RPMI7951 (cell line): ENCODE data around the gene AARS2. TPM values are rescaled to one million over a fixed set of nuclear protein-coding genes. Genes with fewer than 3 reads are reported as not detected.
A peak's percentile ranks its signal among the peaks of the same experiment; 100 is the strongest.

Source experiments
- DNase-seq: peaks from one replicate; pipeline ENCODE4 v3.0.0-alpha.2; 2012; ENCODE audit warnings: low read depth
- total RNA-seq: library from RNA; depleted of rRNA; stranded (reverse); fragments of >200 nt; shearing (Covaris generic); gene quantifications from 2 replicates; pipeline ENCODE4 v1.2.3, GENCODE V29; 2014

AARS2 gene
- total RNA-seq, 1 experiment from 2014 or later: 7.1 TPM

DNA sequence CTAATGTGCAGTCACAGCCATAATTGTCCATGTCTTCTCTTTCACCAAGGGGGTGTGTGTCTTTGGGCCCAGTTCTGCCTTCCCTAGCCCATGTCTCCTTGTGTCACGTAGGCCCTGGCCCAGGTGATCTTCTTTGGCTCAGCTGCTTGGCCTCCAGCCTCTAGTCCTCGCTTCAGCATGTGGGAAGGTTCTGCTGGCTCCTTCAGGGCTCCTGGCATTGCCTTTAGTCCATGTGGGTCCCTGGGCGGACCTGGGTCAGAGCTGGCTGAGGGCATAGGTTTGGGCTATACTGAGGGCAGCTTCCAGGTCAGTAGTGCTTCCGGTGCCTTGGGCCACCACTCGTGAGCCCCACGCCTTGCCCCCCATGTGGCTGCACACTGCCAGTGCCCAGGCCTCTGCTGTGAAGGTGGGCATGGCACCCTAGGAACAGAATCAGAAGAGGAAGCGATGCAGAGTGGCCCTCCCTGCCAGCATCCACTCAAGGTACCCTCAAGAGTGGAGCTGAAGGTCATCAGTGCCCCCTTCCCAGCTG, 12.8 kb downstream of the AARS2 start:
- no peak for DNase-seq

DNA sequence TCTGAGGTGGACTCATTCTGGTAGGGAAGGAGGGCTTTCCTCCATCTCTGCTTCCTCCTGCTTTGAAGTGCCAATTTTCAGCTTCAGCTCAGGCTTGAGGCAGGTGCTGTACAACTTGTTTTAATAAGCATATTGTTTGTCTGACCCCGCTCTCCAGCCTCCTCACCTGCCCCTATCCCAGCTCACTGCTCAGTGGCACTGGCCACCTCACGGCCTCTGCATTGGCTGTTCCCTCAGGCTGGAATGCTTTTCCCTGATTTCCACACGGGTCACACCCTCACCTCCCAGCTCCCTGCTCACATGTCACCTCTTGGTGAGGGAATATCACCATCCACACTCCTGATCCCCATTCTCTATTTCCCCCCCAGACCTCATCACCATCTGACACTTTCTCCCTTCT, 14.3 kb downstream of the AARS2 start:
- DNase-seq: no peak

DNA sequence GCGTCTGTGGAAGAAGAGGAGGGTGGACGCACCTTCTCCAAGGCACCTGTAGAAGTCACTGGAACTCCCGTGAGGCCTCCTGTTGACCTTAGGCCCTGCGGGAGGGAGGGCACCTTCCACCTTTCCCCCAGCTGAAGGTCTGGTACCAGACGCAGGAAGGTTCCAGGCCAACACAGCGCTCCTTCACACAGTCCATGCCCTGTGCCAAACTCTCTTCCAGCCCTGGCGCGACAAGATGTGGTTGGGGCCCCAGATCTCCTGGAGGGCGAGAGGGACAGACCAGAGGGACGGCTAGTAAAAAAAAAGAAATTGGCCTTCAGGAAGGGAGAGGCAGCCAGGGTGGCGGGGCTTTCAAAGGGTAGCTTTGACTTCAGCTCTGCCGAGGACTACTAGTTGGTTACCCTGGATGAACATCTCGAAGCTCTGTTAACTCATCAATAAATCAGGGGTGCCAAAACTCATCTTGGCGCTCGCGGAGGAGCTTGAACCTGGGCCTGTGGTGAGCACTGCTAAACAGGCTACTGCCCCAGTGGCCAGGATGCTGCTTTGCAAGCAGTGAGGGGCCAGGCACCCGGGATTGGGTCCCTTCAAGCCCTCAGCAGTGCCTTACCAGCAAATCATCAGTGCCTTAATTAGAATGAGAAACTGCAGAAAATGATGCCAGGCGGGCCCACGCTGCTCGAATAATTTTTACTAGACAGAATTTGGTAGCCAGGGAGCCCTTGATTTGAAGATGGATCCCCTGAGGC, 14.9 kb downstream of the AARS2 start:
- no peak for DNase-seq

DNA sequence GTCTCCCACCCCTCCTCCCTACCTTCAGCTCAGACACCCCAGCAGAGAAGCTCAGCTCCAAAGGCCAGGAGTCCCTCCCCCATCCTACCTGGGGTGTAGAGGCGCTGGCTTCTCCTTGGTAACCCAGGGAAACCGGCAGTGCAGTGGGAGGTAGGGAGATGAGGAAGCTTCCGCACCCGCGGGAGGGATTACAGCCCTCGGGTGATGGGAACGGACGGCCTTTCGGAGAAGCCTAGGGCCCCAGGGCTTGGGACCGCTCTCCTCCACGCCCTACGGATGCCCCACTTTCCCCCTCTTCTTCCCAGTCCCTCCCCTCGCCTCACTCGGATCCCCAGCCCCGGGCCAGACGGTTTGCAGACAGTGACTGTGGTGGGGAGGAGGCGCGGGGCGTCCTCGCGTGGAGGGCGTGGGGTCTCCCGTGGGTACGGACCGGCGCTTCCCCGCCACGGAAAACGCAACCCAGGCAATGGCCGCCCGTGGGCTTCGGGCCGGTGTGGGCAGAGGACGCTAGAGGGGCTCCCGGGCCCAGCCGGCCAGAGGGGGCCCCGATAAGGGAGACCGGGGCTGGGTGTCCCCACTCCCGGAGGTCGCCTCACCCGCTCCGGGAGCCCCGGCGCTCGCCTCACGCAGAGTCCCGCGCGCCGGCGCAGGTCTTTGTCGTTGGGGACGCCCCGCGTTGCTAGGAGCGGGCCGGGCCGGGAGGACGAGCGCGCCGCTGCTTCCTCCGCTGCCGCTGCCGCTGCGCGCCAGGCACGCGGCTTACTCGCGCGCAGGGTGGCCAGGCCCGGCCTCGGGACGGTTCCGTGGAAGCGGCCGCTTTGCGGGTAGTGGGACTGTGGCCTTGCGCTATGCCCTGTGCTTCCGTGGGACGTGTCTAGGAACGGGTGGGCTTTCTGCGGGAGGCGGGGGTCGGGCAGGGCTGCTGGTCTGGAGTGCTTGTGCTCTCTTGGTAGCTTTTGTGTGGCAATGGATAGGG, 15.8 kb downstream of the AARS2 start:
- peak; percentile 14 for DNase-seq

DNA sequence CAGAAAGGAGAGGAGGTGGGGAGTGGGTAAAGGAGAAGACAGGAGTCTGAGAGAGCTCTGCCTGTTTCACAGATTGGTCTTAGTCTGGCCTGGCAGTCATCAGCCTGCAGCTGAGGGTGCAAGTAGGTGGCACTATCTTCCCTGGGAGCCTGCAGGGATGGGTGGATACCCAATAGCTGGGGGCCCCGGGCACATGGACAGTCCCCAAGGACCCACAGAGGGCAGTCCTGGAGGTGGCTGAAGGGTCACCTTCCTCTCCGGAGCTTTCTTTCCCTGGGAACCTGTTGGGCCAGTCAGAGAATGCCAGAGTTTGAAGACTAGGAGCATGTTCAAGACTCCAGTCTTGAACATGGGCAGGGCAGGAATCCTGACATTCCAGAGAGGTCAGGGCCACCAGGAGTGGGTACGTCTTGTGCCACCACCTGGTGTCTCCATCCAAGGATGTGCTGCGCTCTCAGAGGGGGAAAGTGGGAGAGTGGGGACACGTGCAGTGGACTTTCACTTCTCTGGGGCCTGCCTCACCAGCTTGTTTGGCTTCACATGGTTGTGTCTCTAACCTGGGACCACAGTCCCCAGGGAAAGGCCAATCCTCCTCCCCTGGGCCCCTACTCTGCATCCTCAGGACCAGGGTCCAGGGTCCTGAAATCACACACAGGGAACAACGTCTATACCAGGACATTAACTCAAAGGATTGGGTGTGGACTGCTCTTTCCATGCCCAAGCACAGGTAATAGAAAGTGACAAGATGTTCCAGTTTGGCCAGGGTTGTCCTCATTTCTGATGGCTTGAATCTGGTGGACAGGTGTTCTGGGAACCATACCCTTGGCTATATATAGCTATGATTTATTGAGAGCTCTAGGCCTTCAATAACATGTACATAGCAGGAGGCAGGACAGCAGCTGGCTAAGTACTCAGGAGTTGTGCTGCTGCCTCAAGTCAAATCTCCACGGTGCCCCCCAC, 18.0 kb downstream of the AARS2 start:
- no peak for DNase-seq

DNA sequence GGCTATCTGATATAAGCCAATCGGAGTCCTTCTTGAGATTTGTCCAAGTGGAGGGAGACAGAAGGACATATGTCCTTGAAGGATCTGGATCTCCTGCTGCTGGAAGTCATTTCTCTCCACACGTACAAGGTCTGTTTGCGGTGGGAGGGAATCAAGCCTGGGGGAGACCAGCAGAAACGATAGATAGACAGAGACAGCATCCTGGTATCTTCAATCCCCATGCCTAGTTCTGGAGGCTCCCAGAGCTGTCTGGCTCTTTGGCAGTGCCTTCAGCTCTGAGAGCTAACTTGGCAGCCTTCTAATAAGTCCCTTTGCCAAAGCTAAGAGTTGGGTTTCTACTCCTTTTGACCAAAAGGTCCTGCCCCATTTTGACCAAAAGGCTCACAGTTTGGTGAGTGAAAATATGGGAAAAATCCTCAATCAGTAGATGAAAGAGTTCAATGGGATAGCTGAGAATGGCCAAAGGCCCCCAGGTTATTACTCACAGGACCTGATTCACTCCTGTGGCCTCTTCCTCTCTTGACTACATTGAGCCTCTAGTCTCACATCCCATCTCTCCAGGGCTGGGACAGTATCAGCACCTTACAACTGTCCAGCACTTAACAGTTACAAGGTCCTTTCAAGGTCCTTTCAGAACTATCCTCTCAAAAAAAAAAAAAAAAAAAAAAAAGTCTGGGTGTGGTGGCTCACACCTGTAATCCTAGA, 20.3 kb downstream of the AARS2 start:
- no peak for DNase-seq

DNA sequence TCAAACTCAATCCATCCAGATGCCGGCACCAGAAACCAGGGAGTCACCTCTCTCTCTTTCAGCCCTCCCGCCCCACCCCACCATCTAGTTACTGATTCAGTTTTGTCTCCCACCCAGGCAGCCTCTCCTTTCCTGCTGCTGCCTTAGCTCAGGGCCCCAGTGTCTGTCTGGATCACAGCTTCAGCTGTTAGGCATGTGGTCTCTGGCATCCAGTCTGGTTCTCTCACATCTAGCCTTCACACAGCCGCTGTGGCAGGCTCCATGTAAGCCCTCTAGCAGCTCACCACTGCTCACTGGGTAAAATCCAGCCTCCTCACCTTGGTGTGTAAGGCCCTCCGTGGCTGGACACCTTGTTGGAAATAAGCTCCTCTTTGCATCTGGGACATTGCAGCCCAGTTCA, 21.3 kb downstream of the AARS2 start:
- no peak for DNase-seq

DNA sequence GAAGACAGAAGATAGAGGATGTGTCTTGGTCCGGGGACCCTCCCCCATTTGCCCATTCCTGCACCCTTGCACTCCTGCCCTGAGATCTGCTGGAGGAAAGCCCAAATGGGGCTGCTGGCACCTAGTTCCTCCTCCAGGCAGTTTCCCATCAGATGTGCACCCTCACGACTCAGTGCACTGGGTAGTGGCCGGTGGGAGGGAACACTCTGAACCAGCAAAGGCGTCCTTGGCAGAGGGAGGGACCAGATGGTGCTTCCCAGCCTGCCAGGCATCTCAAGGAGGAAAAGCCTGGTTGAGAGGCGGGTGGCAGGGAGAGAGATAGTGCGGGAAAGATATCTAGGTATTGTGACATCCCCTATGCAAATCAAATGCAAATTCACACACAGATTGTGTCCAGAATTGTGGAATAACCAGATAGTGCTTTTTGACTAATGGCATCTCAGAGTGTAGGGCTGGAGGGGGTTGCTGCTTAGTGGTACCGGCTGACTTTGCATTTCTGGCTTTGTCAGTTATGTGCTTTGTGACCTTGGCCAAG, 23.4 kb downstream of the AARS2 start:
- DNase-seq: no peak

DNA sequence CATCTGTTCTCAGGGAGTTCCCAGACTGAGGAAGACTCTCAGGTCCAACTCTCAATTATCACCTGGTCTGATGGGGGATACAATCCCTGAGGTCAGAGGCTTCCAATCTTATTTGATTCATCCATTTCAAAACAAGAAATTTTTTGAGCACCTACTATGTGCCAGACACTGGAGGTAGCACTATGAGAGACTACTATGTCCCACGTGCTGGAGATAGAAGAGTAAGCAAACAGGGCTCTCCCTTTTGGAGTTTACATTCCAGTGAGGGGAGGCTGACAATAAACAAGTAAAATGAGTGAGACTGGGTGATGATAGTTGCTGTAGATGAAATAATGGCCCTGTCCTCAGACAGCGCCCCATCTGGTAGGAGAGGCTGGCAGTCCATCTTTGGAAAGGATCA, 26.4 kb downstream of the AARS2 start:
- no peak for DNase-seq

DNA sequence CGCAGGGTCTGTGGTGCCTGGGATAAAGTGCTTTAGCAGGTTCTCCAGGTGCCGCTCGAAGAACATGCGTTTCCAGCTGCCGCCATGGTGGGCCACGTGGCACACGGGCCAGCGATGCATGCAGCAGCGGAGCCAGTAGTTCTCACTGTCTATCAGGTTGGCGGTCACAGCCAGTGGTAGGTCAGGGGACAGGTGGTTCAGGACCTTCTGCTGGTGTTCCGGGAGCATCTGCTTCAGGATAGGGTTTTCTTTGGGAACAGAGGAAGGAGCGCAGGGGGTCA, 26.9 kb downstream of the AARS2 start:
- DNase-seq: no peak

DNA sequence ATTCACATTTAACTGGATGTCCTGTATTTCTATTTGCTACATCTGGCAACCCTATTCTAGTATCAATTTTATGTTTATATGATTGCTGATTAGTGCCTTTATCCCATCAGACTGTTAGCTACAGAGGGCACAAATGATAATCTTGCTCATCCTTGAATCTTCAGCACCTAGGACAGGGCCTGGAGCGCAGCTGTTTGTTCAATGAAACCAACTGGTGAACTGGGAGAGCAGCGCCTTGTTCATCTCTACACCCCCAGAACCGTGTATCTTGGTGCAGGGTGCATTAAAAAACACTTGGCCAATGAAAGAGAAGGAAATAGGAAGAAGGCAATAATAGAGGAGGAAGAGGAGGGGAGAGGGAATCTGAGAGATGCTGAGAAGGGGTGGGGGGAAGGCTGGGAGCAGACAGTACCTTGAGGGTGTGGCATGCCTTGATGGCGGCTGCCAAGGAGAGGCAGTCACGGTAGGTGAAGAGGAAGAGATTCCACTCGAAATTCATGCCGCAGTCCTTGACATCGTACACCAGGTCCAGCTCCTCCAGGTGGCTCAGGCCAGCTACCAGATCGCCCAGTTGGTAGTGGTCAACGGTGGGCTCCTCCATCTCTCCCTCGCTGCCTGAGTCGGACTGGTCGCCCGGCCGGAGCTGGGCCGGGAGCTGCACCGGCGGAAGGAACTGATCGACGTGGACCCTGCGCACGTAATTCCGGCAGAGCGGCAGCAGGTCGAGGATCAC, 27.4 kb downstream of the AARS2 start:
- DNase-seq: peak; percentile 34

DNA sequence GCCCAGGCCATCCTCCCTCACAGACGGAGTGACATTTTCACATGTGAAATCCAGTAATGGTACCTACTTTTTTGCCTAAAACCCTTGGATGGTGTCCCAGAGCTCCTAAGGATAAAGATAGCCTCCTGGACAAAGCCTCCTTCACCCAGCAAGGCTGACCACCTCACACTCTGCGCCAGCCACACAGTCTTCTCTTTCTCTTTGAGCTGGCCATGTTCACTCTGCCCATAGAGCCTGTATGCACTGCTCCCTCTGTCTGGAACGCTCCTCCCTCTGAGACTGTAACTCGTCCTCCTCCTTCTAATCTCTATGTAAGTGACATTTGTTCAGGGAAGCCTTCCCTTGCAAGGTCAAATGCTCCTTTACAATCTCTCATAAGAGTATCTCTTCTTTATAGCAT, 28.3 kb downstream of the AARS2 start:
- no peak for DNase-seq

DNA sequence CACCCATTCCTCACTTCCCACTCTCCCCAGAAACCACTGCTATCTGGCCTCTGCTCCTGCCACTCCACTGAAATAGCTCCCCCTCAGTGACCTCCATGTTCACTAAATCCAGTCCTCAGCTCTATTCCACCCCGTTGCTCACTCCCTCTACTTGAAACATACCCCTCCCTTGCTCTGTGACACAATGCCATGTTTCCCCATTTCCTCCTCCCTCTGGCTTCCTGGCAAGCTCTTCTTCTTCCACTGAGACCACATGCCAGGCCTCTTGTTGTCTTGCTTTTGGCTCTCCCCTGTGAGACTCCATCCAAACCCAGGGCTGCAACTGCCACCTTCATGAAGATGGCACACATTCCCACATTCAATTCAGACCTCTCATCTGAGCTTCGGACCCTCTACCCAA, 29.0 kb downstream of the AARS2 start:
- no peak for DNase-seq

DNA sequence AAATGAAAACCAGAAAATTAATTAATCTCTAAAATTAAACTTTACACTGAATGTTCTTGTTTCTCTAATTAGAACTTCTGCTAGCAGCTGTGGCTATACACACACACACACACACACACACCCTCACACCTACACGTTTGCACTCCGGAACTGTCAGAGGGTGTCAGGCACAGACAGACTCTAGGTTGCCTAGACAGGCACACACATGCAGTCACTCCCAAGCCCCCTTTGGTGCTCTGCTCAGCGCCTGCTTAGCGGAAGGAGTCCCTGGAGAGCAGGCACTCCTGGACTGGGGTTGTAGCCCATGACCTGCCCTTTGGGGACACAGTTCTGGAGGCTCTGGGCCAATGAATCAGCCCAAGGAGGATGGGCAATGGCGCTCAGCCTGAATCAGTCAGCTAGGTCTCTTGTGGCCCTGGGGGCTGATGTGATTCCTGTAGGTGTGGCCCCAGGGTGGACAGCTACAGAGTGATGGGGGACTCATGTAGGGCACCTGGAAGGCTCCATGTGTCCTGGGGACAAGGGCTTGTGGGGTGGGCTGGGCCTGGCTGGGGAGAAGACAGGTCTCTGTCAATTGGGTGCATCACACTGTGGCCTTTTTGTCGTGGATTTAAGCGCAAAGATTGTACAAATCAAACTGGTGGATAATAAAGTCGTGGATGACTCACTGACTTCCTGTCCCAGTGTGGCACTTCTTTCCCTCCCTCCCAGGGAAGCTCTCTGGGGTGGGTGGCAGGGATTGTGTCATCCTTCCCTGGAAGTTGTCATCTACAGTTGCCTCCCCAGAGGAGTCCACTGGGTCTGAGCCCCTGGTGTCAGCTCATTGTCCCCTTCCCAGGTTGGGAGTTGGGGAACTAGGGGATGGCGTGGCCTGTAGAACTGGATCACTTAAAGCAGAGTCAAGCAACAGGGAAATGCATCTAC, 34.1 kb downstream of the AARS2 start:
- DNase-seq: peak; percentile 64

DNA sequence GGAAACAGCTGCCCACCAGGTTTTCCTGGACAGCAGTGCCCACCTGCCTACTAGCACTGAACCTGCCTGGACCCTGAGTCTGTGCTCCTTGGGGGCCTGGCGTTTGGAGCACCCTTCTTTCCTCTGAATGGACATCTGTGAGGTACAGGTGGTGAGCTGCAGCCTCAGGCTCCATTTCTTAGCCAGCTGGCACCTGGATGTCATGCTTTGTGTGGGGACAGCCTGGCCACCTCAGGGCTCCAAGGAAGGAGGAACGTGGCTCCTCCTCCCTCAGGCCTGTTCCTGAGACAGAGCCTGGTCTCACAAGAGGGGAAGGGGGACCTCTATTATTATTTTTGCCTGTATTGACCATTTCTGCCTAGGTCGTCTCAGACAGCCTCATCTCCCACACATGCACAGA, 34.8 kb downstream of the AARS2 start:
- no peak for DNase-seq

DNA sequence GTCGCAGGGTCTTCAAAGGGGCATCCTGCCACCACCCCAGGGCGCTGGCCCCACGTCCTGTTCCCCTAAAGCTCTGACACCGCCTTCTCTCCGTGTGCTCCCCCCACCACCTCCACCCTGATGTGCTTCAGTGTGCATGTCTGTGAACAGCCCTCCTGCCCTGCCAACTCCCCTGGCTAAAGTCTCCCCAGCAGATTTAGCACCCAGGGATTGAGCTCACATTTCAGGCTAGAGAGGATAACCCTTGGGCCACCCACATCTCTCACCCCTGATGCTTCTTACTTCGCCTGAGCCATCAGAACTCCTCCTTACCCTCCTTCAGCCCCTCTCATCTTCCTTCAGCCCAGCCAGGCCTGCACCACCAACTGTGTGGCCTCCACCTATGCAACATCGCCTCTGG, 35.4 kb downstream of the AARS2 start:
- DNase-seq: no peak

DNA sequence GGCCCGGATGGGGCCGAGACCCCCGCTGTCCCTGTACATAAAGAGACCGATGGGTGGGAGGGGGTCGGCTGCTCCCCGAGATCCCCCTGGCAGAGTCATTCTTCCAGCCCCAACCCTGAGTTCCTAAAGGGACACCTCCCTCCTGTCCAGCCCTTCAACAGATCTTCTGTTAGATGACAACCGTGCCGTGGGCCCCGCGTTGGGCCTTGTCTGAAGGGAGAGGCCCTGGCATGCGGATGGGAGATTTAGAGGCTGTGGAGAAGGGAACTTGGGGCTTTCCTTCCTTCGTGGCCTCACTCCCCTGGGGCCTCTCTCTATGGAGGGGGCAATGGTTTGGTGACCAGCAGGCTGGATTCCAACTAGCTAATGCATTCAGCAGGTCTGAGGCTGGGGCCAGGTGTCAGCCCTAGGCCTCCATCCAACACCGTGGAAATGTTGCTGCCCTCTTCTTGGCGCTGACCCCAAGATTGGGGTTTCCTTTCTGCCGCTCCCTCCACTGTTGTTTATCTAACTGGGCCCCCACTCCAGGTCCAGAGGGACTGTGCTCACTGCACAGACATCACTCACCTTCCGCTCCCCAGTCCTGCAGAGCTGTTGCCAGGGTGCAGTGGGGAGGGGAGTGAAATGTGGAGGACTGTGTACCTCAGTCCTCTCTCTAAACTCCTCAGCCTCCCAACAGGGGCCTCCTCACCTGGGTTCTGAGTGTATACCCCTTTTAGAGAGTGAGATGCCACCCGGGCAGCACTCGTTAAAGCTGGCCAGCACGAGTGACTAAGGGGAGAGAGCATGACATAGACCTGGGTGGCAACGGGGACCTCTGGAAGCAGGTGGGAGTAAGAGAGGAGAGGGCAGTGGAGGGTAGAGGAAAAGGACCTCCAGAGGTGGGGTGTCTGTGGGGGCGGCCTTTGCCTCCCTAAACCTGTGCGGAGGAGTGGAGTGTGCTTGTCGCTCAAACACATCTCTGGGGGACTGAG, 36.2 kb downstream of the AARS2 start:
- no peak for DNase-seq
